Stomach (tissue), 4 donors: ENCODE data around the gene VPS13D.

Experiments used
- EP300 ChIP-seq: sonication (generic); formaldehyde crosslinking; IDR thresholded peaks from one replicate; pipeline ENCODE4 v1.6.1; 2017; ENCODE audit warnings: antibody characterized with exemption
- POLR2A ChIP-seq, 4 donors: fragments of 450-650 bp; IDR thresholded peaks; one replicate each; pipeline ENCODE4 v1.6.1; 2016; ENCODE audit warnings: antibody characterized with exemption in 4 of 4, control low read depth in 2 of 4, mild to moderate bottlenecking in 1 of 4, moderate library complexity in 1 of 4
- POLR2AphosphoS5 ChIP-seq, 3 donors: sonication (generic); formaldehyde crosslinking; IDR thresholded peaks; one replicate each; pipeline ENCODE4 v1.6.1; 2016; ENCODE audit warnings: antibody characterized with exemption in 3 of 3
- TF ChIP-seq, protein P1 (sequence below), 7 experiments: fragments of 450-650 bp in 4 of 7; fragments of 200-600 bp in 3 of 7; sonication (generic) in 3 of 7; IDR thresholded peaks; one replicate each; pipeline ENCODE4 v1.5.1; 2016 to 2019; ENCODE audit warnings: antibody characterized with exemption in 7 of 7, control low read depth in 2 of 7, mild to moderate bottlenecking in 1 of 7

DNA sequence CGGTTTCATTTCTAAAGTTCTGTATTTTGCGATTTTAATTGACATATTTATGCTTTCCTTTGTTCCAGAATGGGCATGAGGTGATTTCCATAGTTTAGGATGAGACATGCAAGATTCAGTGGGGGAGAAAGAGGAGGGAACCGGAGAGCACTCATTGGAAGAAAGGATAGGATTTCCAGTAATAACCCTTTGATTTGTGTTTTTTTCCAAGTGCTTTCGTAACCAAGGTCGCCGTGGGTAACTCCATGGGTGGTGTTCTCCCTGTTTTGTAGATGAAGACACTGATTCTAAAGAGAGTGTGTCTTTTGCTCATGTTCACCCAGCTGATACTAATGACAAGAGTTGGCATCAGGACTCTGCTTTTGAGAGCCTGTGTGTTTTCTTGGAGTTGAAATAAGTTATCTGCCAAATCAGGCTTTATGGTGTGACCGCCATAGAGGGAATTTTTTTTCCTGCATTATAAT, 218.1 kb downstream of the VPS13D start:
- TF ChIP-seq, protein P1, sequence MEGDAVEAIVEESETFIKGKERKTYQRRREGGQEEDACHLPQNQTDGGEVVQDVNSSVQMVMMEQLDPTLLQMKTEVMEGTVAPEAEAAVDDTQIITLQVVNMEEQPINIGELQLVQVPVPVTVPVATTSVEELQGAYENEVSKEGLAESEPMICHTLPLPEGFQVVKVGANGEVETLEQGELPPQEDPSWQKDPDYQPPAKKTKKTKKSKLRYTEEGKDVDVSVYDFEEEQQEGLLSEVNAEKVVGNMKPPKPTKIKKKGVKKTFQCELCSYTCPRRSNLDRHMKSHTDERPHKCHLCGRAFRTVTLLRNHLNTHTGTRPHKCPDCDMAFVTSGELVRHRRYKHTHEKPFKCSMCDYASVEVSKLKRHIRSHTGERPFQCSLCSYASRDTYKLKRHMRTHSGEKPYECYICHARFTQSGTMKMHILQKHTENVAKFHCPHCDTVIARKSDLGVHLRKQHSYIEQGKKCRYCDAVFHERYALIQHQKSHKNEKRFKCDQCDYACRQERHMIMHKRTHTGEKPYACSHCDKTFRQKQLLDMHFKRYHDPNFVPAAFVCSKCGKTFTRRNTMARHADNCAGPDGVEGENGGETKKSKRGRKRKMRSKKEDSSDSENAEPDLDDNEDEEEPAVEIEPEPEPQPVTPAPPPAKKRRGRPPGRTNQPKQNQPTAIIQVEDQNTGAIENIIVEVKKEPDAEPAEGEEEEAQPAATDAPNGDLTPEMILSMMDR (IDR thresholded peaks at IDR 0.05): no peak
- TF ChIP-seq POLR2AphosphoS5 (IDR thresholded peaks at IDR 0.05) (no peak), EP300 (no peak), POLR2A (IDR thresholded peaks at IDR 0.05) (no peak)
